ENCODE measurements around the gene MVB12A. TPM values are rescaled to one million over a fixed set of nuclear protein-coding genes. Genes with fewer than 3 reads are reported as not detected.

Gene MVB12A
- total RNA-seq (2014; rRNA removed; shearing (Covaris generic)) = 53.4 and 59.8 TPM in 2 replicates
- polyA plus RNA-seq (2015; cell fraction: cytosol; rRNA removed) = 78.4 and 93.3 TPM in 2 replicates
- polyA plus RNA-seq (2015; cell fraction: nucleus; rRNA removed) = 19.4 and 28.0 TPM in 2 replicates

- in situ Hi-C loops (cut with HindIII; ENCODE audit: low pct_unique_long_range_greater_than_20kb, low sequenced_read_pairs) = no loop called here
- DNase-seq (ENCODE audit: low read depth, low spot score) = peak; percentile 98
Observed at GRCh38 chr19:17419621-17420474, at the start of gene MVB12A. Gene MVB12A (plus strand): TSS chr19:17420047. CDS start chr19:17420136, 89 bp downstream.

GRCh38 chr19:17376935-17377600 lies 42.8 kb upstream of the MVB12A start, which contains the start of gene PLVAP:
Gene PLVAP (minus strand): TSS chr19:17377342. CDS start chr19:17377288, 54 bp downstream.
- DNase-seq (ENCODE audit: low read depth, low spot score) = no peak
- in situ Hi-C loops (cut with HindIII; ENCODE audit: low pct_unique_long_range_greater_than_20kb, low sequenced_read_pairs) = no loop called here

- in situ Hi-C loops (cut with HindIII; ENCODE audit: low pct_unique_long_range_greater_than_20kb, low sequenced_read_pairs) = no loop called here
- no peak for DNase-seq (ENCODE audit: low read depth, low spot score)
Observed at GRCh38 chr19:17378271-17378670, 41.6 kb upstream of the MVB12A start.

GRCh38 chr19:17379221-17379631 lies 40.6 kb upstream of the MVB12A start:
- in situ Hi-C loops (cut with HindIII; ENCODE audit: low pct_unique_long_range_greater_than_20kb, low sequenced_read_pairs) = no loop called here
- DNase-seq (ENCODE audit: low read depth, low spot score) = no peak

GRCh38 chr19:17380426-17381138 lies 39.3 kb upstream of the MVB12A start:
- DNase-seq (ENCODE audit: low read depth, low spot score) = no peak
- in situ Hi-C loops (cut with HindIII; ENCODE audit: low pct_unique_long_range_greater_than_20kb, low sequenced_read_pairs) = no loop called here

GRCh38 chr19:17385878-17386611 lies 33.8 kb upstream of the MVB12A start:
- peak; percentile 56 for DNase-seq (ENCODE audit: low read depth, low spot score)
- in situ Hi-C loops (cut with HindIII; ENCODE audit: low pct_unique_long_range_greater_than_20kb, low sequenced_read_pairs) = no loop called here

- in situ Hi-C loops (cut with HindIII; ENCODE audit: low pct_unique_long_range_greater_than_20kb, low sequenced_read_pairs) = no loop called here
- DNase-seq (ENCODE audit: low read depth, low spot score) = no peak
Observed at GRCh38 chr19:17389288-17389687, 30.6 kb upstream of the MVB12A start.

- no peak for DNase-seq (ENCODE audit: low read depth, low spot score)
- in situ Hi-C loops (cut with HindIII; ENCODE audit: low pct_unique_long_range_greater_than_20kb, low sequenced_read_pairs) = no loop called here
Observed at GRCh38 chr19:17389957-17390664, 29.7 kb upstream of the MVB12A start.

- DNase-seq (ENCODE audit: low read depth, low spot score) = peak; percentile 90
- in situ Hi-C loops (cut with HindIII; ENCODE audit: low pct_unique_long_range_greater_than_20kb, low sequenced_read_pairs) = no loop called here
Observed at GRCh38 chr19:17390665-17391370, 29.0 kb upstream of the MVB12A start.

- no peak for DNase-seq (ENCODE audit: low read depth, low spot score)
- in situ Hi-C loops (cut with HindIII; ENCODE audit: low pct_unique_long_range_greater_than_20kb, low sequenced_read_pairs) = no loop called here
Observed at GRCh38 chr19:17391371-17392151, 28.3 kb upstream of the MVB12A start.

GRCh38 chr19:17393002-17393401 lies 26.8 kb upstream of the MVB12A start:
- in situ Hi-C loops (cut with HindIII; ENCODE audit: low pct_unique_long_range_greater_than_20kb, low sequenced_read_pairs) = no loop called here
- DNase-seq (ENCODE audit: low read depth, low spot score) = no peak

GRCh38 chr19:17393914-17394313 lies 25.9 kb upstream of the MVB12A start, which contains the start of gene CCDC194:
Gene CCDC194 (minus strand): TSS chr19:17394196. CDS start chr19:17394158, 38 bp downstream.
- DNase-seq (ENCODE audit: low read depth, low spot score) = no peak
- in situ Hi-C loops (cut with HindIII; ENCODE audit: low pct_unique_long_range_greater_than_20kb, low sequenced_read_pairs) = no loop called here

- DNase-seq (ENCODE audit: low read depth, low spot score) = peak; percentile 78
- in situ Hi-C loops (cut with HindIII; ENCODE audit: low pct_unique_long_range_greater_than_20kb, low sequenced_read_pairs) = no loop called here
Observed at GRCh38 chr19:17394891-17395415, 24.9 kb upstream of the MVB12A start.

GRCh38 chr19:17398902-17399527 lies 20.8 kb upstream of the MVB12A start:
- DNase-seq (ENCODE audit: low read depth, low spot score) = no peak
- in situ Hi-C loops (cut with HindIII; ENCODE audit: low pct_unique_long_range_greater_than_20kb, low sequenced_read_pairs) = no loop called here

- DNase-seq (ENCODE audit: low read depth, low spot score) = no peak
- in situ Hi-C loops (cut with HindIII; ENCODE audit: low pct_unique_long_range_greater_than_20kb, low sequenced_read_pairs) = no loop called here
Observed at GRCh38 chr19:17401628-17402027, 18.2 kb upstream of the MVB12A start.
